Prostate gland (tissue), 2 donors: ENCODE results near the gene SLC7A11.

Source experiments
- CTCF ChIP-seq, 4 experiments: fragments of 200-600 bp in 2 of 4; fragments of 450-650 bp in 2 of 4; sonication (generic) in 2 of 4; IDR thresholded peaks; 1 replicate in 3 of 4; 2 replicates in 1 of 4; pipeline ENCODE4 v1.5.1; 2016 to 2019; ENCODE audit warnings: antibody characterized with exemption in 4 of 4, mild to moderate bottlenecking in 2 of 4, moderate library complexity in 2 of 4
- POLR2A ChIP-seq: fragments of 450-650 bp; IDR thresholded peaks from one replicate; pipeline ENCODE4 v1.6.1; 2016; ENCODE audit warnings: antibody characterized with exemption, mild to moderate bottlenecking
- POLR2AphosphoS5 ChIP-seq: sonication (generic); formaldehyde crosslinking; IDR thresholded peaks from one replicate; pipeline ENCODE4 v1.6.1; 2017; ENCODE audit warnings: antibody characterized with exemption

GRCh38 chr4:138239491-138239890 lies 2.7 kb downstream of the SLC7A11 start:
- TF ChIP-seq CTCF (IDR thresholded peaks at IDR 0.05): no peak
- TF ChIP-seq POLR2A: no peak
- TF ChIP-seq POLR2AphosphoS5: no peak
